Liver (tissue), 9 donors: ENCODE data around the gene CEACAM21. TPM values are rescaled to one million over a fixed set of nuclear protein-coding genes. Genes with fewer than 3 reads are reported as not detected.

Source experiments
- DNase-seq: peaks from one replicate; pipeline ENCODE4 v3.0.0-alpha.2; 2017; ENCODE audit warnings: low spot score
- H3K27ac ChIP-seq, 2 donors: one replicate each; pipeline ENCODE4 v1.7.0; 2013; ENCODE audit warnings: inconsistent platforms in 2 of 2, low read length in 2 of 2, control low read depth in 1 of 2, low read depth in 1 of 2, mild to moderate bottlenecking in 1 of 2
- H3K27me3 ChIP-seq, 4 donors: one replicate each; pipeline versions ENCODE4 v1.6.1 to v1.7.0; 2013; ENCODE audit warnings: low read length in 3 of 4, inconsistent platforms in 1 of 4, mild to moderate bottlenecking in 1 of 4, moderate library complexity in 1 of 4; ENCODE audit not compliant: control insufficient read depth in 4 of 4, insufficient read depth in 4 of 4
- H3K36me3 ChIP-seq, 4 donors: one replicate each; pipeline versions ENCODE4 v1.6.1 to v1.7.0; 2013; ENCODE audit warnings: low read length in 3 of 4, mild to moderate bottlenecking in 3 of 4, low read depth in 1 of 4, moderate library complexity in 1 of 4; ENCODE audit not compliant: control insufficient read depth in 4 of 4, insufficient read depth in 3 of 4
- H3K4me1 ChIP-seq, 4 donors: one replicate each; pipeline versions ENCODE4 v1.6.1 to v1.7.0; 2013; ENCODE audit warnings: low read length in 3 of 4, mild to moderate bottlenecking in 3 of 4, moderate library complexity in 1 of 4; ENCODE audit not compliant: control insufficient read depth in 4 of 4, insufficient read depth in 4 of 4
- H3K4me3 ChIP-seq, 3 donors: one replicate each; pipeline versions ENCODE4 v1.6.1 to v1.7.0; 2013; ENCODE audit warnings: low read length in 3 of 3, control low read depth in 1 of 3, low read depth in 1 of 3, mild to moderate bottlenecking in 1 of 3
- H3K9ac ChIP-seq, 2 donors: one replicate each; pipeline ENCODE4 v1.7.0; 2013; ENCODE audit warnings: low read length in 2 of 2, mild to moderate bottlenecking in 2 of 2, moderate library complexity in 2 of 2, control low read depth in 1 of 2, low read depth in 1 of 2
- H3K9me3 ChIP-seq, 4 donors: one replicate each; pipeline versions ENCODE4 v1.6.1 to v1.7.0; 2013; ENCODE audit warnings: low read length in 3 of 4; ENCODE audit not compliant: control insufficient read depth in 4 of 4
- ATF3 ChIP-seq: IDR thresholded peaks from 2 replicates; pipeline ENCODE4 v1.6.1; 2016; ENCODE audit warnings: antibody characterized with exemption
- CTCF ChIP-seq: fragments of 150-350 bp; IDR thresholded peaks from 2 replicates; pipeline ENCODE4 v1.5.1; 2017; ENCODE audit warnings: improper control_type of control experiment, low read depth, low read length; ENCODE audit not compliant: missing input control
- EGR1 ChIP-seq, 2 donors: IDR thresholded peaks; 2 replicates each; pipeline ENCODE4 v1.6.1; 2016 to 2018; ENCODE audit warnings: antibody characterized with exemption in 2 of 2, low read depth in 2 of 2
- FOXA1 ChIP-seq: IDR thresholded peaks from 2 replicates; pipeline ENCODE4 v1.6.1; 2016; ENCODE audit warnings: antibody characterized with exemption
- FOXA2 ChIP-seq: IDR thresholded peaks from 2 replicates; pipeline ENCODE4 v1.6.1; 2016; ENCODE audit warnings: antibody characterized with exemption
- GABPA ChIP-seq, 2 donors: IDR thresholded peaks in 1 of 2; conservative IDR thresholded peaks in 1 of 2; 2 replicates each; pipeline ENCODE4 v1.6.1; 2016; ENCODE audit warnings: antibody characterized with exemption in 2 of 2, mild to moderate bottlenecking in 1 of 2, moderate library complexity in 1 of 2
- HNF4A ChIP-seq, 2 donors: conservative IDR thresholded peaks; 2 replicates each; pipeline ENCODE4 v1.6.1; 2016; ENCODE audit warnings: antibody characterized with exemption in 2 of 2, mild to moderate bottlenecking in 2 of 2
- HNF4G ChIP-seq: IDR thresholded peaks from 2 replicates; pipeline ENCODE4 v1.6.1; 2016; ENCODE audit warnings: antibody characterized with exemption
- JUND ChIP-seq, 2 donors: IDR thresholded peaks; 2 replicates each; pipeline ENCODE4 v1.6.1; 2016; ENCODE audit warnings: antibody characterized with exemption in 2 of 2
- MAX ChIP-seq: IDR thresholded peaks from 2 replicates; pipeline ENCODE4 v1.6.1; 2016; ENCODE audit warnings: antibody characterized with exemption
- NR2F2 ChIP-seq: IDR thresholded peaks from 2 replicates; pipeline ENCODE4 v1.6.1; 2016; ENCODE audit warnings: antibody characterized with exemption
- RAD21 ChIP-seq, 2 donors: IDR thresholded peaks; 2 replicates each; pipeline ENCODE4 v1.6.1; 2016; ENCODE audit warnings: antibody characterized with exemption in 2 of 2, mild to moderate bottlenecking in 2 of 2
- REST ChIP-seq: IDR thresholded peaks from 2 replicates; pipeline ENCODE4 v1.6.1; 2016; ENCODE audit warnings: antibody characterized with exemption, mild to moderate bottlenecking
- RXRA ChIP-seq, 2 donors: IDR thresholded peaks; 2 replicates each; pipeline ENCODE4 v1.6.1; 2017 to 2018; ENCODE audit warnings: antibody characterized with exemption in 2 of 2, mild to moderate bottlenecking in 1 of 2
- SP1 ChIP-seq: IDR thresholded peaks from 2 replicates; pipeline ENCODE4 v1.6.1; 2018; ENCODE audit warnings: antibody characterized with exemption, mild to moderate bottlenecking
- TAF1 ChIP-seq: conservative IDR thresholded peaks from 2 replicates; pipeline ENCODE4 v1.6.1; 2016; ENCODE audit warnings: antibody characterized with exemption, mild to moderate bottlenecking
- YY1 ChIP-seq: IDR thresholded peaks from 2 replicates; pipeline ENCODE4 v1.6.1; 2016; ENCODE audit warnings: antibody characterized with exemption, mild to moderate bottlenecking
- WGBS: extraction: QIAGEN DNeasy Blood & Tissue Kit; methylation state at CpG from one replicate; pipeline ENCODE4 v1.1.7; 2013; 5-methylcytosine and 5-hydroxymethylcytosine counted together
- polyA plus RNA-seq, 2 donors: library from polyadenylated mRNA; stranded (reverse) in 1 of 2; unstranded in 1 of 2; fragments of 200-250 nt in 1 of 2; fragments of >200 nt in 1 of 2; fragmentation: Nextera tagmentation in 1 of 2; extraction: Ambion mirVana in 1 of 2; gene quantifications; one replicate each; pipeline versions ENCODE4 v1.2.1 to v1.2.3, GENCODE V29; 2013 to 2015
- total RNA-seq, 2 donors: library from RNA; depleted of rRNA; stranded (reverse); fragments of >200 nt; gene quantifications; one replicate each; pipeline ENCODE4 v1.2.3, GENCODE V29; 2014
- TF ChIP-seq, protein P1 (sequence below): IDR thresholded peaks from 2 replicates; pipeline ENCODE4 v1.6.1; 2016; ENCODE audit warnings: antibody characterized with exemption
- donor health status: healthy.
- donor health status: healthy.
- donor health status: healthy.
- donor health status: healthy.
- donor health status: healthy.

CEACAM21 gene
- total and polyA plus RNA-seq, 4 donors: 0.58 to 2.5 (median 1.8) TPM

DNA sequence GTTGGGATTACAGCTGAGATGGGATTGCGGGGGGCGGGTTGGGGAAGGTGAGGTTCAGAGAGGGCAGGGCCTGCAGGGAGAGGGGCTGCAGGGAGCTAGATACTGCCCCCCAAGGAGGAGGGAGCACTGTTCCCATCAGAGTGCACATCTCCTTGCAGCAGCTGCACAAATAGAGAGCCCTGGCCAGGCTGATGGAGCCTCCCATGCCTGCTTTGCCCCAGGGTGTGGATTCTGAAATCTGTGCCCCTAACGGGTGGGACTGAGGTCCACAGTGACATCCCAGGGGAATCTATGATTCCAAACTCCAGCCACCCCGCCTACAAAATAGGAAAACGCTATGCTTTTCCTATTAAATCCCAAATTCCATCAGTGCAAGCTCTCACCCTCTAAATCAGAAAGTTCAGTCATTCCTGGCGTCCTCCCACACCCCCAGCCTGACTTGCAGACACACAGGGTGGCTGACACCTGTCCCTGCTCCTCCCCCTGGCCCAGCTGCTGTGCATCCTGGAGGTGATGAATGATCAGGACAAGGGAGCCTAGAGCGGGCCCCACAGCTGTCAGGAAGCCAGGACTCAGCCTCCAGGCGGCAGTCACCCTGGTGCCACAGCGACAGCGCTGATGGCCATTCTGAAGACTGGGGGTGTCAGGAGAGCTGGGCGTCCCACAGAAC is 6.3 kb upstream of the CEACAM21 start:
- H3K9me3 ChIP-seq: no peaks in the 10 kb centered on the region
- H3K27me3 ChIP-seq: peaks cover 0 to 3% (median 0%) of the 10 kb centered on the region in 4 donors
- no peak overlapping the region for H3K4me3 ChIP-seq
- no peak overlapping the region for H3K27ac ChIP-seq
- H3K36me3 ChIP-seq: no peaks in the 10 kb centered on the region
- no peak overlapping the region for H3K9ac ChIP-seq
- no peak for TF ChIP-seq TAF1
- no peak for TF ChIP-seq FOXA2
- TF ChIP-seq HNF4G: no peak
- TF ChIP-seq ATF3: no peak
- no peak for TF ChIP-seq HNF4A (conservative IDR thresholded peaks at IDR 0.05)
- no peak for TF ChIP-seq YY1
- no peak for TF ChIP-seq GABPA (IDR thresholded peaks at IDR 0.05 in 1 of 2, conservative IDR thresholded peaks at IDR 0.05 in 1 of 2)
- no peak for TF ChIP-seq RAD21 (IDR thresholded peaks at IDR 0.05)
- TF ChIP-seq JUND (IDR thresholded peaks at IDR 0.05): no peak
- no peak for TF ChIP-seq EGR1 (IDR thresholded peaks at IDR 0.05; ENCODE audit: low read depth in 2 of 2)
- no peak for TF ChIP-seq MAX
- TF ChIP-seq NR2F2: no peak
- TF ChIP-seq REST: no peak
- peaks cover 0 to under 1% (median under 1%) of the 10 kb centered on the region in 4 donors for H3K4me1 ChIP-seq
- 51% methylated on average over 11 of the region's 11 CpGs for WGBS
- DNase-seq: no peak

DNA sequence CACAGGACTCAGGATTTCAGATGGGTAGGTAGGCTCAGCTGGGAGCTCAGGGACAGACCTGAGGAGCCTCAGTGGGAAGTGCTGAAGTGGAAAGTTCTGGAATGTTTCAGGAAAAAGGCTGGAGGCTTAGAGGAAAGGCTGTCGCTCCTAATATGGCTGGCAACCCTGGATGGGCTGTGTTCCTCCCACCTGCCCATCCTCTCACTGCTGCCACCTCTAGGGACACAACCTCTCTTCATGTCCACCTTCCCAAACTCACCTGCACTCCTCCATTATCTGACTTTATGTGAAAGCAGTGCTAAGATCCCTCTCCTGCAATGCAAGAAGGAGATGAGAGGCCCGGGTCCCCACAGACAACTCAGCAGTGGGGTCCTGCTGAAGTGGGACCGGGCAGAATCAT is 5.8 kb upstream of the CEACAM21 start:
- TF ChIP-seq RXRA (IDR thresholded peaks at IDR 0.05): no peak
- TF ChIP-seq GABPA (IDR thresholded peaks at IDR 0.05 in 1 of 2, conservative IDR thresholded peaks at IDR 0.05 in 1 of 2): no peak
- no peak for TF ChIP-seq NR2F2
- TF ChIP-seq HNF4G: no peak
- no peak for TF ChIP-seq CTCF
- no peak for TF ChIP-seq TAF1
- no peak for TF ChIP-seq RAD21 (IDR thresholded peaks at IDR 0.05)
- no peak for TF ChIP-seq HNF4A (conservative IDR thresholded peaks at IDR 0.05)
- no peak for TF ChIP-seq FOXA1
- no peak for TF ChIP-seq YY1
- no peak for TF ChIP-seq FOXA2
- TF ChIP-seq SP1: no peak
- TF ChIP-seq JUND (IDR thresholded peaks at IDR 0.05): no peak
- no peak for TF ChIP-seq MAX
- TF ChIP-seq, protein P1, sequence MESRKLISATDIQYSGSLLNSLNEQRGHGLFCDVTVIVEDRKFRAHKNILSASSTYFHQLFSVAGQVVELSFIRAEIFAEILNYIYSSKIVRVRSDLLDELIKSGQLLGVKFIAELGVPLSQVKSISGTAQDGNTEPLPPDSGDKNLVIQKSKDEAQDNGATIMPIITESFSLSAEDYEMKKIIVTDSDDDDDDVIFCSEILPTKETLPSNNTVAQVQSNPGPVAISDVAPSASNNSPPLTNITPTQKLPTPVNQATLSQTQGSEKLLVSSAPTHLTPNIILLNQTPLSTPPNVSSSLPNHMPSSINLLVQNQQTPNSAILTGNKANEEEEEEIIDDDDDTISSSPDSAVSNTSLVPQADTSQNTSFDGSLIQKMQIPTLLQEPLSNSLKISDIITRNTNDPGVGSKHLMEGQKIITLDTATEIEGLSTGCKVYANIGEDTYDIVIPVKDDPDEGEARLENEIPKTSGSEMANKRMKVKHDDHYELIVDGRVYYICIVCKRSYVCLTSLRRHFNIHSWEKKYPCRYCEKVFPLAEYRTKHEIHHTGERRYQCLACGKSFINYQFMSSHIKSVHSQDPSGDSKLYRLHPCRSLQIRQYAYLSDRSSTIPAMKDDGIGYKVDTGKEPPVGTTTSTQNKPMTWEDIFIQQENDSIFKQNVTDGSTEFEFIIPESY: no peak
- no peak for TF ChIP-seq ATF3
- no peak for TF ChIP-seq EGR1 (IDR thresholded peaks at IDR 0.05; ENCODE audit: low read depth in 2 of 2)
- no peak for TF ChIP-seq REST
- WGBS: 41% methylated on average over 3 of the region's 3 CpGs
- Histone ChIP-seq H3K9ac (no peak overlapping the region), H3K36me3 (no peaks in the 10 kb centered on the region), H3K27ac (no peak overlapping the region), H3K27me3 (peaks cover 0 to 3% (median 0%) of the 10 kb centered on the region in 4 donors), H3K4me1 (no peaks in the 10 kb centered on the region), H3K9me3 (no peaks in the 10 kb centered on the region), H3K4me3 (no peak overlapping the region)
- DNase-seq: no peak
